Measurements from ENCODE around the gene BMAL1. TPM values are rescaled to one million over a fixed set of nuclear protein-coding genes. Genes with fewer than 3 reads are reported as not detected.

BMAL1 gene
- polyA plus RNA-seq, 1 donor (not counting 4 experiments of a cell fraction or from before 2014, with no cell fraction given): 27.5 TPM

- no peaks in the 10 kb centered on the region for H3K79me2 ChIP-seq (ENCODE audit: control insufficient read depth, insufficient read depth, low read length)
- TF ChIP-seq EZH2 (IDR thresholded peaks at IDR 0.05; ENCODE audit: low read length) (no peak), CTCF (optimal IDR thresholded peaks at IDR 0.05 in 1 of 3, IDR thresholded peaks at IDR 0.05 in 1 of 3, conservative IDR thresholded peaks at IDR 0.05 in 1 of 3; ENCODE audit: extremely low read depth in 1 of 3, insufficient read depth in 2 of 3, low read length in 3 of 3) (no peak)
Measured at GRCh38 chr11:13368041-13368446, 90.5 kb downstream of the BMAL1 start.

GRCh38 chr11:13373216-13373615 lies 95.6 kb downstream of the BMAL1 start:
- Histone ChIP-seq H3K4me1 (ENCODE audit: control insufficient read depth, extremely low read depth, insufficient read depth, low read length) (peaks cover 3% of the 10 kb centered on the region), H3K9me1 (ENCODE audit: control insufficient read depth, extremely low read depth, insufficient read depth, low read length) (peaks cover 4% of the 10 kb centered on the region), H3K4me2 (ENCODE audit: control insufficient read depth, extremely low read depth, insufficient read depth, low read depth, low read length) (no peak overlapping the region), H2AFZ (ENCODE audit: control insufficient read depth, low read length) (no peak overlapping the region), H3K9ac (ENCODE audit: control insufficient read depth, extremely low read depth, insufficient read depth, low read length) (no peak overlapping the region), H3K27ac (ENCODE audit: control insufficient read depth, insufficient read depth, low read length) (no peak overlapping the region), H4K20me1 (ENCODE audit: control insufficient read depth, extremely low read depth, insufficient read depth, low read length) (no peaks in the 10 kb centered on the region), H3K79me2 (ENCODE audit: control insufficient read depth, insufficient read depth, low read length) (no peaks in the 10 kb centered on the region), H3K27me3 (ENCODE audit: control insufficient read depth, extremely low read depth, insufficient read depth, low read length) (no peaks in the 10 kb centered on the region), H3K36me3 (ENCODE audit: control insufficient read depth in 2 of 2, extremely low read depth in 1 of 2, insufficient read depth in 2 of 2, low read length in 2 of 2) (peaks cover 30 to 42% of the 10 kb centered on the region in 2 experiments), H3K9me3 (ENCODE audit: control insufficient read depth, low read depth, low read length) (no peaks in the 10 kb centered on the region), H3K4me3 (ENCODE audit: control insufficient read depth in 2 of 3, extremely low read depth in 1 of 3, insufficient read depth in 2 of 3, low read depth in 1 of 3, low read length in 3 of 3) (no peak overlapping the region)
- dilution Hi-C loops (cut with MboI; ENCODE audit: extremely low pct_ligation_motif_present, low sequenced_read_pairs): no loop called here
- FAIRE-seq (no peak), DNase-seq (ENCODE audit: low read depth, low spot score) (no peak)
- no peak for TF ChIP-seq CTCF (optimal IDR thresholded peaks at IDR 0.05 in 1 of 3, IDR thresholded peaks at IDR 0.05 in 1 of 3, conservative IDR thresholded peaks at IDR 0.05 in 1 of 3; ENCODE audit: extremely low read depth in 1 of 3, insufficient read depth in 2 of 3, low read length in 3 of 3)
- no peak for TF ChIP-seq EZH2 (IDR thresholded peaks at IDR 0.05; ENCODE audit: low read length)

More at GRCh38 chr11:13368041-13368446, 90.5 kb downstream of the BMAL1 start:
- H3K9me1 ChIP-seq (ENCODE audit: control insufficient read depth, extremely low read depth, insufficient read depth, low read length): peaks cover 4% of the 10 kb centered on the region
- H3K9me3 ChIP-seq (ENCODE audit: control insufficient read depth, low read depth, low read length): no peaks in the 10 kb centered on the region
- no peaks in the 10 kb centered on the region for H3K27me3 ChIP-seq (ENCODE audit: control insufficient read depth, extremely low read depth, insufficient read depth, low read length)
- FAIRE-seq: no peak
- no peak overlapping the region for H3K27ac ChIP-seq (ENCODE audit: control insufficient read depth, insufficient read depth, low read length)
- H3K36me3 ChIP-seq (ENCODE audit: control insufficient read depth in 2 of 2, extremely low read depth in 1 of 2, insufficient read depth in 2 of 2, low read length in 2 of 2): peaks cover 28% of the 10 kb centered on the region in 2 experiments
- H4K20me1 ChIP-seq (ENCODE audit: control insufficient read depth, extremely low read depth, insufficient read depth, low read length): no peaks in the 10 kb centered on the region
- H3K4me3 ChIP-seq (ENCODE audit: control insufficient read depth in 2 of 3, extremely low read depth in 1 of 3, insufficient read depth in 2 of 3, low read depth in 1 of 3, low read length in 3 of 3): no peak overlapping the region
- no peak overlapping the region for H3K9ac ChIP-seq (ENCODE audit: control insufficient read depth, extremely low read depth, insufficient read depth, low read length)
- DNase-seq (ENCODE audit: low read depth, low spot score): no peak
- no peak overlapping the region for H2AFZ ChIP-seq (ENCODE audit: control insufficient read depth, low read length)
- H3K4me1 ChIP-seq (ENCODE audit: control insufficient read depth, extremely low read depth, insufficient read depth, low read length): peaks cover 8% of the 10 kb centered on the region
- dilution Hi-C loops (cut with MboI; ENCODE audit: extremely low pct_ligation_motif_present, low sequenced_read_pairs): no loop called here
- no peak overlapping the region for H3K4me2 ChIP-seq (ENCODE audit: control insufficient read depth, extremely low read depth, insufficient read depth, low read depth, low read length)

All from keratinocyte (primary cell).